Hepatocyte (in vitro differentiated cells): ENCODE results near the gene SIRPD.

Experiments used
- CTCF ChIP-seq: fragments of 200-600 bp; sonication (generic); IDR thresholded peaks from 2 replicates; pipeline ENCODE4 v1.5.1; 2016; ENCODE audit warnings: antibody characterized with exemption, mild to moderate bottlenecking; ENCODE audit not compliant: poor library complexity
- EZH2phosphoT487 ChIP-seq: fragments of 200-600 bp; sonication (generic); IDR thresholded peaks from one replicate; pipeline ENCODE4 v1.6.1; 2018; ENCODE audit warnings: antibody characterized with exemption, mild to moderate bottlenecking, low read depth, moderate library complexity; ENCODE audit not compliant: unreplicated experiment, severe bottlenecking

GRCh38 chr20:1595333-1595732, 37.8 kb upstream of the SIRPD start:
- TF ChIP-seq EZH2phosphoT487 (no peak), CTCF (no peak)
